ENCODE data around the gene GOLGA3. TPM values are rescaled to one million over a fixed set of nuclear protein-coding genes. Genes with fewer than 3 reads are reported as not detected.

Gene GOLGA3
- total RNA-seq, 1 experiment from 2014 or later, result 86.9 TPM

DNA sequence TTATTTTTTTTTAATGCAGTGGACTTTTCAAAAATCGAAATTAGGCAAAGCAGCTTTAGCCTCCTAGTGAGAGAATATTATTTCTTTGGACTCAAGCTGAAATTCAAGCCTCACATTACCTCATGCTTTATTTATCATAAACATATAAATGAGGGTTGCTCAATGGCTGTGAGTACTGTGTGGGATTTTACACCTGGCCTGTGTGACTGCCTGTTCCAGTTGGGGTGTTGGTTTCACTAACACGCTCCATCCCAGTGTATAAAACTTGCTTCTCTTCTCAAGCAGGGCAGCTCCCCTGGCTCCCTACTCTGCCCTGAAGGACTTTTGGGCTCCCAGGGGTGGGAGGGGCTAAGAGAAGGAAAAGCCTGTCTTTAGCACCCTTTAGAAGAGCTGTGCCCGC, 82.1 kb downstream of the GOLGA3 start:
- DNase-seq (no peak), ATAC-seq (no peak)
- H3K9ac ChIP-seq (ENCODE audit: low read length), result no peak overlapping the region

GRCh38 chr12:132743831-132744230, 84.8 kb downstream of the GOLGA3 start:
- ChIA-PET POLR2A (ENCODE audit: unreplicated experiment) (no interaction called here), CTCF (no interaction called here)
- BruUV-seq (replicated peaks), result no TSS peak
- Histone ChIP-seq H3K9ac (ENCODE audit: low read length) (no peak overlapping the region), H3K9me3 (ENCODE audit: low read length) (no peaks in the 10 kb centered on the region), H3K4me1 (ENCODE audit: insufficient read depth, low read length) (no peaks in the 10 kb centered on the region), H2AFZ (ENCODE audit: low read length) (no peak overlapping the region), H4K20me1 (ENCODE audit: low read length) (peaks cover 34% of the 10 kb centered on the region; the same call in 1 of the 2 replicates), H3F3A (ENCODE audit: low read length, unreplicated experiment) (no peaks in the 10 kb centered on the region), H3K27me3 (ENCODE audit: low read length) (no peaks in the 10 kb centered on the region), H3K79me2 (ENCODE audit: low read length) (peaks cover 45% of the 10 kb centered on the region), H3K4me3 (ENCODE audit: low read length) (no peak overlapping the region), H3K4me2 (ENCODE audit: low read length) (no peak overlapping the region), H3K27ac (ENCODE audit: low read length) (no peak overlapping the region), H3K36me3 (ENCODE audit: low read depth, low read length) (peaks cover 90% of the 10 kb centered on the region), H3K9me2 (replicated peaks; ENCODE audit: low read length) (no peaks in the 10 kb centered on the region)
- DNase-seq (no peak), ATAC-seq (no peak)
- intact Hi-C loops (cut with micrococcal nuclease), result no loop called here
- TF ChIP-seq CTCF (conservative IDR thresholded peaks at IDR 0.05; ENCODE audit: low read depth, low read length), result no peak
- no peak for TF ChIP-seq EZH2 (IDR thresholded peaks at IDR 0.05; ENCODE audit: low read length, unreplicated experiment)
- TF ChIP-seq EZH2phosphoT487 (IDR thresholded peaks at IDR 0.05; ENCODE audit: borderline replicate concordance, low read length), result no peak

More for the DNA sequence above, 82.1 kb downstream of the GOLGA3 start:
- Histone ChIP-seq H3K36me3 (ENCODE audit: low read depth, low read length) (peaks cover 80% of the 10 kb centered on the region), H3K27ac (ENCODE audit: low read length) (no peak overlapping the region), H3F3A (ENCODE audit: low read length, unreplicated experiment) (no peaks in the 10 kb centered on the region), H4K20me1 (ENCODE audit: low read length) (peaks cover 30% of the 10 kb centered on the region; the same call in 1 of the 2 replicates), H3K4me2 (ENCODE audit: low read length) (no peak overlapping the region), H3K9me3 (ENCODE audit: low read length) (no peaks in the 10 kb centered on the region), H3K79me2 (ENCODE audit: low read length) (peaks cover 49% of the 10 kb centered on the region), H3K9me2 (replicated peaks; ENCODE audit: low read length) (no peaks in the 10 kb centered on the region), H3K4me1 (ENCODE audit: insufficient read depth, low read length) (no peaks in the 10 kb centered on the region), H3K4me3 (ENCODE audit: low read length) (no peak overlapping the region), H3K27me3 (ENCODE audit: low read length) (no peaks in the 10 kb centered on the region), H2AFZ (ENCODE audit: low read length) (no peak overlapping the region)
- POLR2A ChIA-PET (ENCODE audit: unreplicated experiment), result no interaction called here
- TF ChIP-seq EZH2 (IDR thresholded peaks at IDR 0.05; ENCODE audit: low read length, unreplicated experiment), result no peak
- no peak for TF ChIP-seq EZH2phosphoT487 (IDR thresholded peaks at IDR 0.05; ENCODE audit: borderline replicate concordance, low read length)
- no peak for TF ChIP-seq CTCF (conservative IDR thresholded peaks at IDR 0.05; ENCODE audit: low read depth, low read length)
- BruUV-seq (replicated peaks), result no TSS peak
- intact Hi-C loops (cut with micrococcal nuclease), result no loop called here
- CTCF ChIA-PET, result no interaction called here

- peaks cover 34% of the 10 kb centered on the region; the same call in 1 of the 2 replicates for H4K20me1 ChIP-seq (ENCODE audit: low read length)
- intact Hi-C loops (cut with micrococcal nuclease), result no loop called here
- ATAC-seq (no peak), DNase-seq (no peak)
- POLR2A ChIA-PET (ENCODE audit: unreplicated experiment), result interaction anchor here (0.7 kb wide), 1 partner anchor 69 kb away, joined by 3 read pairs; no protein-coding TSS in a partner anchor
- peaks cover 88% of the 10 kb centered on the region for H3K36me3 ChIP-seq (ENCODE audit: low read depth, low read length)
- no peaks in the 10 kb centered on the region for H3K4me1 ChIP-seq (ENCODE audit: insufficient read depth, low read length)
- H3F3A ChIP-seq (ENCODE audit: low read length, unreplicated experiment), result no peaks in the 10 kb centered on the region
- H3K4me3 ChIP-seq (ENCODE audit: low read length), result no peak overlapping the region
- no peak overlapping the region for H3K27ac ChIP-seq (ENCODE audit: low read length)
- H3K9me3 ChIP-seq (ENCODE audit: low read length), result no peaks in the 10 kb centered on the region
- TF ChIP-seq EZH2phosphoT487 (IDR thresholded peaks at IDR 0.05; ENCODE audit: borderline replicate concordance, low read length) (no peak), EZH2 (IDR thresholded peaks at IDR 0.05; ENCODE audit: low read length, unreplicated experiment) (no peak), CTCF (conservative IDR thresholded peaks at IDR 0.05; ENCODE audit: low read depth, low read length) (no peak)
- peaks cover 40% of the 10 kb centered on the region for H3K79me2 ChIP-seq (ENCODE audit: low read length)
- H3K27me3 ChIP-seq (ENCODE audit: low read length), result no peaks in the 10 kb centered on the region
- CTCF ChIA-PET, result no interaction called here
- no peak overlapping the region for H2AFZ ChIP-seq (ENCODE audit: low read length)
- H3K4me2 ChIP-seq (ENCODE audit: low read length), result no peak overlapping the region
- BruUV-seq (replicated peaks), result no TSS peak
- no peak overlapping the region for H3K9ac ChIP-seq (ENCODE audit: low read length)
- no peaks in the 10 kb centered on the region for H3K9me2 ChIP-seq (replicated peaks; ENCODE audit: low read length)
Observed at GRCh38 chr12:132741620-132742019, 87.0 kb downstream of the GOLGA3 start.
